Left ventricle myocardium inferior (tissue), 1 donor: ENCODE measurements around the gene TRIM58. TPM values are rescaled to one million over a fixed set of nuclear protein-coding genes. Genes with fewer than 3 reads are reported as not detected.

ENCODE experiments used
- DNase-seq: peaks from one replicate; pipeline ENCODE4 v3.0.0-alpha.2; 2020
- H3K27ac ChIP-seq: fragments of 200-600 bp; replicated peaks from 2 replicates; pipeline ENCODE4 v1.8.0; 2021
- H3K27me3 ChIP-seq: fragments of 200-600 bp; 2 replicates; pipeline ENCODE4 v1.8.0; 2021; ENCODE audit warnings: low read depth
- H3K36me3 ChIP-seq: fragments of 200-600 bp; 2 replicates; pipeline ENCODE4 v1.8.0; 2021
- H3K4me1 ChIP-seq: fragments of 200-600 bp; 2 replicates; pipeline ENCODE4 v1.8.0; 2021
- H3K4me3 ChIP-seq: fragments of 200-600 bp; 2 replicates; pipeline ENCODE4 v1.8.0; 2021; ENCODE audit warnings: mild to moderate bottlenecking, moderate library complexity
- H3K9me3 ChIP-seq: fragments of 200-600 bp; replicated peaks from 2 replicates; pipeline ENCODE4 v1.8.0; 2021
- intact Hi-C: fragments of 100-400 bp; cut with micrococcal nuclease; formaldehyde crosslinking; loops from one replicate; pipeline ENCODE4 v1.11.0; 2022
- total RNA-seq: library from RNA; stranded (reverse); fragmentation: NEBNext Ultra II Directional; extraction: Animal tissue kit (Norgen Biotek cat#: 25700); gene quantifications from one replicate; pipeline ENCODE4 v1.2.1, GENCODE V29; 2021
- TF ChIP-seq, protein P1 (sequence below): fragments of 200-600 bp; IDR thresholded peaks from 2 replicates; pipeline ENCODE4 v1.8.0; 2021; ENCODE audit warnings: antibody characterized with exemption, mild to moderate bottlenecking, borderline replicate concordance
- donor health status: DM: no; HTN: yes; CAD: no; lungs with severe emphysema.

Gene TRIM58
- total RNA-seq, 1 donor from 2014 or later = 0.16 TPM

DNA sequence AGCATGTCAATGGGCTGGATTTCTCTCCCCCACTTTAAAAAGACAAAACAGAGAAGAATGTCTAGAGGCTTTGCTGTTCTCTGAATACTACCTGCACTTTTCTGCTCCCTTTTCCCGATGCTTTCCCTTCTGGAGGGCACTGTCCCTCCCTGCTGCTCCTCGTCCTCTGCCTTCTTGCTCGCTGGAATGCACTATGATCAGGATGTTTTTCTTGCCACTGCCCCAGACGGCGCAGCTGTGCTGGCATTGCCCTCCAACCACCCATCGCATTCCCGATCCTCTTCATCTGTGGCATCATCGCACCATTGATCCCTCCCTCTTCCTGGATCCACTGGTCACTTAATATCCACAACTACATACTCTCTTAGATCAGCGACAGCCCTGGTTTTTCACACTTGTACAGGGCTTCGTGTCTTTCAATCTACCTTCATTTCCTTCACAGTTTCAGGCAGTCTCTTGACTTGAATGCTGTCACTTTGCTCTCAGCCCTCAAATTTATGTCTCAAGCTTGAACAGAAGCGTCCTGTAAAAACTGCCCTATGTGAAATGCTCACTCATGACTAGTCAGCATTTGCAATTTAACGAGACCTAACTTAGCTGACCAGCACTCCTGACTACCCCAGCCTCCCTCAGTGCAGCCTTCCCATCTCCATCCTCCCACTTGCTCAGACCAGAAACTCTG, 11.8 kb upstream of the TRIM58 start:
- H3K4me1 ChIP-seq = no peaks in the 10 kb centered on the region
- intact Hi-C loops = no loop called here
- H3K4me3 ChIP-seq = no peak overlapping the region
- no peak for DNase-seq
- no peaks in the 10 kb centered on the region for H3K9me3 ChIP-seq
- TF ChIP-seq, protein P1, sequence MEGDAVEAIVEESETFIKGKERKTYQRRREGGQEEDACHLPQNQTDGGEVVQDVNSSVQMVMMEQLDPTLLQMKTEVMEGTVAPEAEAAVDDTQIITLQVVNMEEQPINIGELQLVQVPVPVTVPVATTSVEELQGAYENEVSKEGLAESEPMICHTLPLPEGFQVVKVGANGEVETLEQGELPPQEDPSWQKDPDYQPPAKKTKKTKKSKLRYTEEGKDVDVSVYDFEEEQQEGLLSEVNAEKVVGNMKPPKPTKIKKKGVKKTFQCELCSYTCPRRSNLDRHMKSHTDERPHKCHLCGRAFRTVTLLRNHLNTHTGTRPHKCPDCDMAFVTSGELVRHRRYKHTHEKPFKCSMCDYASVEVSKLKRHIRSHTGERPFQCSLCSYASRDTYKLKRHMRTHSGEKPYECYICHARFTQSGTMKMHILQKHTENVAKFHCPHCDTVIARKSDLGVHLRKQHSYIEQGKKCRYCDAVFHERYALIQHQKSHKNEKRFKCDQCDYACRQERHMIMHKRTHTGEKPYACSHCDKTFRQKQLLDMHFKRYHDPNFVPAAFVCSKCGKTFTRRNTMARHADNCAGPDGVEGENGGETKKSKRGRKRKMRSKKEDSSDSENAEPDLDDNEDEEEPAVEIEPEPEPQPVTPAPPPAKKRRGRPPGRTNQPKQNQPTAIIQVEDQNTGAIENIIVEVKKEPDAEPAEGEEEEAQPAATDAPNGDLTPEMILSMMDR = no peak
- H3K27me3 ChIP-seq = no peaks in the 10 kb centered on the region
- no peak overlapping the region for H3K27ac ChIP-seq
- no peaks in the 10 kb centered on the region for H3K36me3 ChIP-seq

DNA sequence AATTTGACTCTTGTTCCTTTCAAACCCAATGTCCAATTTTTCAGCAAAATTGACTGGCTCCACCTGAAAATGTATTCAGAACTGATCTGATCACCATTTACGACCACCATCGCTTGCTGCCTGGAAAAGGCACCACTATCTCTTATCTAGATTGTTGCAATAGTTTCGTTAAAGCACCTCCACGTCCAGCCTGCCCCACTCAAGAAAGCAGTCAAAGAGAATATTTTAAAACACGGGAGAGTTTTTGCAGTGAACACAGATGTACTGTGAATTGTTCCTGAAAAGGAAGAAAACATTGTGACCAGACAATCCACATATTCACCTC, 11.3 kb upstream of the TRIM58 start:
- no peaks in the 10 kb centered on the region for H3K4me1 ChIP-seq
- no peak overlapping the region for H3K4me3 ChIP-seq
- TF ChIP-seq, protein P1 = no peak
- H3K36me3 ChIP-seq = no peaks in the 10 kb centered on the region
- no peaks in the 10 kb centered on the region for H3K27me3 ChIP-seq
- no peak for DNase-seq
- intact Hi-C loops = no loop called here
- H3K27ac ChIP-seq = no peak overlapping the region
- H3K9me3 ChIP-seq = no peaks in the 10 kb centered on the region

DNA sequence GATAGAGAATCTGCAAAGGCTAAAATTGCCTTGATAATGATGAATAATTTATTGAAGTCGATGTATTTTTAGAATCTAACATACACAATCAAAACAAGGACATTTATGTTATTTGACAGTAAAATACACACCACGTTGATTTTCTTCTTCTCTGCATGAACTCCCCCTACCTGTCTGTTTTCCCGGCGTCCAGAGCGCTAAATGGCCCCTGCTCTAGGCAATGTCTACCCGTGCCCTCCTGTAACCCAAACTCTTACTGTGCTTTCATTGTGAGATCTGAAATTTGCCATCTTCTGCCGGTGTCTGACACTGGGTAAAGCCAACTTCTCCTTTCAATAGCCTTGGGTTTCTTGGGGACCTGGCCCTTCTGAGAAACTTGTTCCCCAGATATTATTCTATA, 8.6 kb upstream of the TRIM58 start:
- Histone ChIP-seq H3K36me3 (no peaks in the 10 kb centered on the region), H3K27ac (no peak overlapping the region), H3K4me3 (no peak overlapping the region), H3K27me3 (no peaks in the 10 kb centered on the region), H3K4me1 (no peaks in the 10 kb centered on the region), H3K9me3 (no peaks in the 10 kb centered on the region)
- TF ChIP-seq, protein P1 = no peak
- intact Hi-C loops = no loop called here
- no peak for DNase-seq

DNA sequence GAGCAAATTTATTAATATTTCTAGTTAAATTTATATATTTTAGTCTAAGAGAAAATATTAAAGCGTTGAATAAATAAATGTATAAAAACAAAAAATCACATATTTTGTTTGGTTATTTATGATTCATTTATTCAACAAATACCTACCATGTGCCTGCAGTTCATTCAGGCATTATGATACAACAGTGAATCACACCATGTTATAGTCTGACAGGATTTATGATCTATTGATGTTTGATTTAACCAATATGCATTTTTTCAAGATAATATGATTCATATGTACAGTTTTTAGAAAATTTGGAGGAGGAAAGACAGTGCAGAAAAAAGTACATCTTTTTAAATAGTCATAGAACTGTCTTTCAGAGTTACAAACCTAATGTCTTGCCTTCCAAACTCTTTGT, 7.4 kb upstream of the TRIM58 start:
- Histone ChIP-seq H3K4me1 (no peaks in the 10 kb centered on the region), H3K4me3 (no peak overlapping the region), H3K36me3 (no peaks in the 10 kb centered on the region), H3K27ac (no peak overlapping the region), H3K9me3 (no peaks in the 10 kb centered on the region), H3K27me3 (no peaks in the 10 kb centered on the region)
- intact Hi-C loops = no loop called here
- no peak for DNase-seq
- TF ChIP-seq, protein P1 = no peak

DNA sequence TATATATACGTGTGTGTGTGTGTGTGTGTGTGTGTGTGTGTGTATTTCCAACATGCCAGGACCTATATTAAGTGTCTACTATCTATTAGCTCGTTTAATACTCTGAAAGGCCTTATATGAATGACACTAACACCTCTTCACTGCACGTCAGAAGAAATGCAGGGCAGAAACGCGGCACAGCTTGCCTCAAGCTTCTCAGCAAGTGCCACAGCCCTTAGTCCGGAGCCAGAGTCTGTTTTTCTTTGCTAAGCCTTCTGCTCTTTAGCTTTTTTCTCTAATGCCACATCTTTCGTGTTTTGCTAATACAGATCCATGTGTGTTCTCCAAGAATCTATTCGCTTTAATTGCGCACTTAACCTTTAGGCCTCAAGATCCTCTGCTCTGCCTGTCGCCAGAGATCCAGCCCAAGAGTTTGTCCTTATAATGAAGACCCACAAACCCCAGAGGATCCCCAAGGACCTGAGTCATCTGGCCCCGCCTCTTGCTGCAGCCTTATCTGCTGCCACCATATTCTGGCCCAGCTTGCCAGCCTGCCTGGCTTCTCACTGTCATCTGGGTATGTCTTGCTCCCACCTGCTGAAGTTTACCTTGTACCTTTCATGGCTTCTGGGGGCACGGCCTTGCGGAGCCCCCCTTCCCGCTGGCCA, 2.0 kb upstream of the TRIM58 start:
- DNase-seq = no peak
- Histone ChIP-seq H3K9me3 (no peaks in the 10 kb centered on the region), H3K4me1 (peaks cover 10% of the 10 kb centered on the region), H3K36me3 (no peaks in the 10 kb centered on the region), H3K27ac (no peak overlapping the region), H3K4me3 (no peak overlapping the region), H3K27me3 (peaks cover 51% of the 10 kb centered on the region)
- intact Hi-C loops = no loop called here
- TF ChIP-seq, protein P1 = no peak
